Skeletal muscle tissue (tissue), 4 donors: ENCODE measurements around the gene CEP164. TPM values are rescaled to one million over a fixed set of nuclear protein-coding genes. Genes with fewer than 3 reads are reported as not detected.

Experiments used
- H3K27ac ChIP-seq: one replicate; pipeline ENCODE4 v1.7.0; 2013; ENCODE audit warnings: mild to moderate bottlenecking, low read depth, low read length, inconsistent platforms
- H3K27me3 ChIP-seq, 3 donors: one replicate each; pipeline ENCODE4 v1.7.0; 2013; ENCODE audit warnings: low read length in 3 of 3; ENCODE audit not compliant: control insufficient read depth in 3 of 3, insufficient read depth in 3 of 3
- H3K36me3 ChIP-seq, 3 donors: one replicate each; pipeline ENCODE4 v1.7.0; 2013; ENCODE audit warnings: low read length in 3 of 3; ENCODE audit not compliant: control insufficient read depth in 3 of 3, insufficient read depth in 3 of 3
- H3K4me1 ChIP-seq, 3 donors: one replicate each; pipeline ENCODE4 v1.7.0; 2013; ENCODE audit warnings: low read length in 3 of 3, mild to moderate bottlenecking in 3 of 3; ENCODE audit not compliant: control insufficient read depth in 3 of 3, insufficient read depth in 3 of 3
- H3K4me3 ChIP-seq, 3 donors: one replicate each; pipeline ENCODE4 v1.7.0; 2013; ENCODE audit warnings: low read length in 3 of 3
- H3K9ac ChIP-seq, 3 donors: one replicate each; pipeline ENCODE4 v1.7.0; 2013; ENCODE audit warnings: low read length in 3 of 3, mild to moderate bottlenecking in 3 of 3, moderate library complexity in 2 of 3, low read depth in 1 of 3
- H3K9me3 ChIP-seq, 3 donors: one replicate each; pipeline ENCODE4 v1.7.0; 2013; ENCODE audit warnings: low read length in 3 of 3; ENCODE audit not compliant: control insufficient read depth in 3 of 3
- total RNA-seq: library from RNA; depleted of rRNA; stranded (reverse); fragments of >200 nt; gene quantifications from one replicate; pipeline ENCODE4 v1.2.3, GENCODE V29; 2014
- donor health status: Osteomylitis.

Gene CEP164
- total RNA-seq, 1 donor from 2014 or later, result 21.4 TPM

GRCh38 chr11:117435326-117435725 lies 107.7 kb downstream of the CEP164 start:
- Histone ChIP-seq H3K27me3 (peaks cover 3 to 26% (median 7%) of the 10 kb centered on the region in 3 donors), H3K9me3 (no peaks in the 10 kb centered on the region), H3K27ac (no peak overlapping the region), H3K4me1 (no peaks in the 10 kb centered on the region), H3K9ac (no peak overlapping the region), H3K4me3 (no peak overlapping the region), H3K36me3 (no peaks in the 10 kb centered on the region)

- Histone ChIP-seq H3K9ac (no peak overlapping the region), H3K4me1 (no peaks in the 10 kb centered on the region), H3K9me3 (no peaks in the 10 kb centered on the region), H3K27me3 (peaks cover 5 to 24% (median 12%) of the 10 kb centered on the region in 3 donors), H3K4me3 (no peak overlapping the region), H3K36me3 (no peaks in the 10 kb centered on the region), H3K27ac (no peak overlapping the region)
These were observed 109.6 kb downstream of the CEP164 start for GRCh38 chr11:117437041-117437790.

GRCh38 chr11:117437791-117438130 lies 110.1 kb downstream of the CEP164 start:
- Histone ChIP-seq H3K27ac (no peak overlapping the region), H3K36me3 (no peaks in the 10 kb centered on the region), H3K9ac (no peak overlapping the region), H3K9me3 (no peaks in the 10 kb centered on the region), H3K4me1 (no peaks in the 10 kb centered on the region), H3K4me3 (no peak overlapping the region), H3K27me3 (peaks cover 9 to 27% (median 17%) of the 10 kb centered on the region in 3 donors)

DNA sequence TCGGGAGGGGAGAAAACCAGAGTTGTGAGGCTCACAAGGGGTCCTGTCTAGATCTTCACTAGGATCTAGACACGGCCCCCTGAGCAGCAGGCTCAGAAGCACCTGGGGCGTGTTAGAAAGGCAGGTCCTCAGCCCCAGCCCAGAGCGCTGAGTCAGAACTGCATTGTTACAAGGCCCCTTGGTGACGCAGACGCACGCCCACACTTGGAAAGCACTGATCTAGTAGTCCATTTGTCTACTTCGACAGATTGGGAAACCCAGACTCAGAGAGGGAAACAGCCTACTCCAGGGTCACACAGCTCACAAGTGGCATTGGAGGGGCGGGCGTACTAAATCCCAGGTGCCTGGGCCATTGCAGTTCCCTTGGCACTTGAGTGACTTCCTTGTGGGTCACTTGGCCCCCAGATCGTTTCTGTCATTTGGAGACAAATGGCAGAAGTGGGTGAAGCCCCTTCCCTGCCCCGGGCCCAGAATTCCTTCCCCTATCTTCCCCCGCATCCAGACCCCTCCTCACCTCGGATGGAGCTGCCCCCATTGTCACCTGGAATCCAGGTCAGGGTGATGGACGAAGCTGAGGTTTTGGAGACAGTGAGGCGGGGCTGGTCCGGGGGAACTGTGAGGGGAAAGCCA lies 110.8 kb downstream of the CEP164 start:
- no peaks in the 10 kb centered on the region for H3K4me1 ChIP-seq
- no peaks in the 10 kb centered on the region for H3K9me3 ChIP-seq
- no peak overlapping the region for H3K4me3 ChIP-seq
- H3K36me3 ChIP-seq, result no peaks in the 10 kb centered on the region
- no peak overlapping the region for H3K27ac ChIP-seq
- peaks cover 16 to 34% (median 24%) of the 10 kb centered on the region in 3 donors for H3K27me3 ChIP-seq
- H3K9ac ChIP-seq, result no peak overlapping the region

GRCh38 chr11:117439256-117439655 lies 111.6 kb downstream of the CEP164 start:
- Histone ChIP-seq H3K36me3 (no peaks in the 10 kb centered on the region), H3K4me3 (no peak overlapping the region), H3K27me3 (peaks cover 20 to 42% (median 31%) of the 10 kb centered on the region in 3 donors), H3K4me1 (no peaks in the 10 kb centered on the region), H3K9me3 (no peaks in the 10 kb centered on the region), H3K27ac (no peak overlapping the region), H3K9ac (no peak overlapping the region)

DNA sequence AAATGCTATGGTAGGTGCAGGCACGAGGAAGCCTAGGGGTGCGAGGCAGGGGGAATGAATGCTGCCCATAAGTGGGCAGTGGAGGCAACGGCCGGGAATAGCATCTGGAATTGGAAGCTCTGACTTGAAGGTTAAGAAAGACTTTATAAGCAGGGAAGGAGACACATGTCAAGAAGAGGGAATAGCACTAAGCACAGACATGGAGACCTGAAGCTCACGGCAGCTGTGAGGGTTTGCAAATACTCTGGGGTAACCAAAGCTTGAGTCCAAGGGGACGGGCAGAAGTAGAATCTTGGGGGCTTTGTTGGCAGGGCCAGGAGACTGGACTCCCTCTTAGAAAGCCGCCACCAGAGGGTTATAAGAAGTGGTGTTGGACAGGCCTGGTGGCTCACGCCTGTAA lies 112.6 kb downstream of the CEP164 start:
- H3K36me3 ChIP-seq, result no peaks in the 10 kb centered on the region
- peaks cover 26 to 40% (median 39%) of the 10 kb centered on the region in 3 donors for H3K27me3 ChIP-seq
- no peaks in the 10 kb centered on the region for H3K4me1 ChIP-seq
- H3K4me3 ChIP-seq, result no peak overlapping the region
- no peaks in the 10 kb centered on the region for H3K9me3 ChIP-seq
- H3K27ac ChIP-seq, result no peak overlapping the region
- H3K9ac ChIP-seq, result no peak overlapping the region

- Histone ChIP-seq H3K27ac (no peak overlapping the region), H3K27me3 (peaks cover 28 to 41% (median 33%) of the 10 kb centered on the region in 3 donors), H3K4me3 (no peak overlapping the region), H3K9me3 (no peaks in the 10 kb centered on the region), H3K4me1 (no peaks in the 10 kb centered on the region), H3K9ac (no peak overlapping the region), H3K36me3 (no peaks in the 10 kb centered on the region)
These were observed 113.7 kb downstream of the CEP164 start for GRCh38 chr11:117441146-117441975.

DNA sequence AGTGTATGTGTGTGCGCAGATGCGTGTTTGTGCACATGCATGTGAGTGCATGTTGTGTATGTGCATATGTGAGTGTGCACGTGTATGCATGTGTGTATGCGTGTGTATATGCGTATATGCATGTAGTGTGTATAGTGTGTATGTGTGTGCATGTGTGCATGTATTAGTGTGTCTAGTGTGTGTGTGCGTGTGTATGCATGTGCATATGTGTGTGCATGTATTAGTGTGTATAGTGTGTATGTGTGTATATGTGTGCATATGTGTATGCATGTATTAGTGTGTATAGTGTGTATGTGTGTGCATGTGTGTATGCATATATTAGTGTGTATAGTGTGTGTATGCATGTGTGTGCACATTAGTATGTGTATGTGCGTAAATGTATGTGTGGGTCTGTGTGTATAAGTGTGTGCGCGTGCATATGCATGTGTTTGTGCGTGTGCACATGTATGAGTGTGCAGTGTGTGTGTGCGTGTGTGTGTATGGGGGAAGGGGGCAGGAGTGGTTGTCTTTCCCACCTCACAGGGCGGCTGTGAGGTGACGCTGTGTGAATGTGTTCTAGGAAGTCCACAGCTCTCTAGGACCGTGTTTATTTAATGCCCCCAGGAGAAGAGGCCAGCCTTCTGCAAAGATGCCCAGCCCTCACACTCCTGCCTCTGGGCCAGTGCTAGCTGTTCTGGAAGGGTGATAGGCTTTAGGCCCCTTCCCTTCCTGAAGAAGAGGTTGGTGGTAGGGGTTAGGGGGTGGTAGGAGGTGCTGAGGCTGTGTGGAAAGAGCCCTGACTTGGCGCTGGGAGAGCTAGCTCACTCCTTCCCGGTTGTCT lies 114.6 kb downstream of the CEP164 start:
- H3K9ac ChIP-seq, result no peak overlapping the region
- H3K27me3 ChIP-seq, result peaks cover 28 to 41% (median 33%) of the 10 kb centered on the region in 3 donors
- H3K4me1 ChIP-seq, result no peaks in the 10 kb centered on the region
- no peaks in the 10 kb centered on the region for H3K9me3 ChIP-seq
- no peak overlapping the region for H3K4me3 ChIP-seq
- H3K27ac ChIP-seq, result no peak overlapping the region
- H3K36me3 ChIP-seq, result no peaks in the 10 kb centered on the region

- Histone ChIP-seq H3K27ac (no peak overlapping the region), H3K4me1 (no peaks in the 10 kb centered on the region), H3K27me3 (peaks cover 29 to 38% (median 32%) of the 10 kb centered on the region in 3 donors), H3K36me3 (no peaks in the 10 kb centered on the region), H3K4me3 (no peak overlapping the region), H3K9me3 (no peaks in the 10 kb centered on the region), H3K9ac (no peak overlapping the region)
These were observed 115.2 kb downstream of the CEP164 start for GRCh38 chr11:117442869-117443239.
